IMR-90 (cell line): ENCODE results near the gene MRPS34. TPM values are rescaled to one million over a fixed set of nuclear protein-coding genes. Genes with fewer than 3 reads are reported as not detected.

ENCODE experiments used
- ATAC-seq: fragments of 200-7000 bp; cut with Tn5 transposase; 2 replicates; pipeline ENCODE4 v1.9.1; 2020; ENCODE audit warnings: low read depth, mild to moderate bottlenecking, moderate library complexity
- BruUV-seq: library from RNA; stranded (reverse); fragments of 400-500 nt; replicated peaks from 2 replicates; lab custom pipeline; 2021; lab: Mats Ljungman, UMichigan
- CTCF ChIA-PET: fragments of 300-600 bp; formaldehyde crosslinking; extraction: SDS; loops from one replicate; lab custom pipeline; 2021; ENCODE audit warnings: antibody characterized with exemption; lab: Yijun Ruan, JAX
- POLR2A ChIA-PET: fragments of 300-600 bp; sonication (Branson Sonifier 250); formaldehyde crosslinking; loops from one replicate; lab custom pipeline; 2022; ENCODE audit warnings: antibody characterized with exemption; ENCODE audit not compliant: unreplicated experiment; lab: Charles Lee
- DNase-seq: peaks from one replicate; pipeline ENCODE4 v3.0.0; 2013
- H2AFZ ChIP-seq: replicated peaks from 2 replicates; pipeline ENCODE3; 2013; ENCODE audit warnings: low read length, mild to moderate bottlenecking; ENCODE audit not compliant: poor library complexity
- H2AK5ac ChIP-seq: 2 replicates; pipeline ENCODE4 v1.6.1; 2013; ENCODE audit warnings: low read depth, low read length, inconsistent platforms
- H2AK9ac ChIP-seq: replicated peaks from 2 replicates; pipeline ENCODE3; 2013; ENCODE audit warnings: mild to moderate bottlenecking, low read depth, low read length, moderate library complexity; ENCODE audit not compliant: poor library complexity
- H2BK120ac ChIP-seq: 2 replicates; pipeline ENCODE4 v1.6.1; 2013; ENCODE audit warnings: low read depth, low read length, inconsistent platforms
- H2BK15ac ChIP-seq: 3 replicates; pipeline ENCODE4 v1.6.1; 2013; ENCODE audit warnings: low read depth, low read length, inconsistent platforms
- H2BK20ac ChIP-seq: 2 replicates; pipeline ENCODE4 v1.6.1; 2013; ENCODE audit warnings: low read depth, mild to moderate bottlenecking, inconsistent platforms, low read length, moderate library complexity
- H2BK5ac ChIP-seq: 2 replicates; pipeline ENCODE4 v1.6.1; 2013; ENCODE audit warnings: mild to moderate bottlenecking, low read depth, low read length, inconsistent platforms; ENCODE audit not compliant: poor library complexity, severe bottlenecking
- H3K14ac ChIP-seq: replicated peaks from 2 replicates; pipeline ENCODE4 v1.6.1; 2013; ENCODE audit warnings: low read depth, low read length, inconsistent platforms
- H3K18ac ChIP-seq: 2 replicates; pipeline ENCODE4 v1.6.1; 2013; ENCODE audit warnings: low read depth, low read length, control low read depth
- H3K23ac ChIP-seq: 2 replicates; pipeline ENCODE4 v1.6.1; 2013; ENCODE audit warnings: low read depth, low read length, inconsistent platforms
- H3K27ac ChIP-seq: 2 replicates; pipeline ENCODE4 v1.5.1; 2013; ENCODE audit warnings: mild to moderate bottlenecking, control low read depth, low read length; ENCODE audit not compliant: insufficient read depth
- H3K27me3 ChIP-seq: 2 replicates; pipeline ENCODE4 v1.6.1; 2013; ENCODE audit warnings: low read length; ENCODE audit not compliant: control insufficient read depth, insufficient read depth
- H3K36me3 ChIP-seq: 2 replicates; pipeline ENCODE4 v1.6.1; 2013; ENCODE audit warnings: low read length, mixed read lengths; ENCODE audit not compliant: control insufficient read depth, insufficient read depth
- H3K4ac ChIP-seq: 2 replicates; pipeline ENCODE4 v1.6.1; 2013; ENCODE audit warnings: low read depth, low read length, inconsistent platforms
- H3K4me1 ChIP-seq: 2 replicates; pipeline ENCODE4 v1.6.1; 2013; ENCODE audit warnings: low read length, mixed read lengths; ENCODE audit not compliant: control insufficient read depth, insufficient read depth
- H3K4me2 ChIP-seq: 2 replicates; pipeline ENCODE4 v1.6.1; 2013; ENCODE audit warnings: low read depth, mild to moderate bottlenecking, control low read depth, low read length, moderate library complexity
- H3K4me3 ChIP-seq: 2 replicates; pipeline ENCODE4 v1.5.1; 2013; ENCODE audit warnings: low read depth, mild to moderate bottlenecking, control low read depth, low read length, moderate library complexity; ENCODE audit not compliant: insufficient read depth
- H3K56ac ChIP-seq: 2 replicates; pipeline ENCODE4 v1.6.1; 2013; ENCODE audit warnings: low read length, inconsistent platforms; ENCODE audit not compliant: insufficient read depth; ENCODE audit errors: extremely low read depth
- H3K79me1 ChIP-seq, 2 experiments: 2 replicates each; pipeline ENCODE4 v1.6.1; 2013; ENCODE audit warnings: low read length in 2 of 2, inconsistent platforms in 1 of 2, low read depth in 1 of 2
- H3K9ac ChIP-seq: 2 replicates; pipeline ENCODE4 v1.6.1; 2013; ENCODE audit warnings: low read depth, low read length, control low read depth
- H3K9me1 ChIP-seq: 2 replicates; pipeline ENCODE4 v1.6.1; 2013; ENCODE audit warnings: low read length, inconsistent platforms; ENCODE audit not compliant: insufficient read depth
- H3K9me3 ChIP-seq: 2 replicates; pipeline ENCODE4 v1.6.1; 2013; ENCODE audit warnings: low read length; ENCODE audit not compliant: control insufficient read depth, insufficient read depth
- H4K20me1 ChIP-seq: 2 replicates; pipeline ENCODE4 v1.6.1; 2013; ENCODE audit warnings: low read length, inconsistent platforms; ENCODE audit not compliant: insufficient read depth
- H4K5ac ChIP-seq: 2 replicates; pipeline ENCODE4 v1.6.1; 2013; ENCODE audit warnings: mild to moderate bottlenecking, low read depth, low read length, control low read depth
- H4K8ac ChIP-seq, 2 experiments: 2 replicates each; pipeline ENCODE4 v1.6.1; 2013; ENCODE audit warnings: low read depth in 2 of 2, low read length in 2 of 2, control low read depth in 1 of 2, inconsistent platforms in 1 of 2
- H4K91ac ChIP-seq: 2 replicates; pipeline ENCODE4 v1.6.1; 2013; ENCODE audit warnings: low read depth, low read length, inconsistent platforms; ENCODE audit not compliant: insufficient read depth
- CEBPB ChIP-seq: IDR thresholded peaks from 2 replicates; pipeline ENCODE4 v1.6.1; 2012; ENCODE audit warnings: low read depth, low read length, improper control_type of control experiment
- CHD1 ChIP-seq: IDR thresholded peaks from 2 replicates; pipeline ENCODE4 v1.6.1; 2012; ENCODE audit warnings: low read depth, low read length, improper control_type of control experiment
- FOS ChIP-seq: fragments of 150-350 bp; IDR thresholded peaks from 2 replicates; pipeline ENCODE4 v1.6.1; 2016; ENCODE audit warnings: low read depth, low read length
- MAFK ChIP-seq: IDR thresholded peaks from 2 replicates; pipeline ENCODE4 v1.6.1; 2012; ENCODE audit warnings: low read depth, low read length, improper control_type of control experiment
- MAZ ChIP-seq: IDR thresholded peaks from 2 replicates; pipeline ENCODE4 v1.6.1; 2012; ENCODE audit warnings: low read depth, mild to moderate bottlenecking, low read length, improper control_type of control experiment, moderate library complexity, borderline replicate concordance
- MXI1 ChIP-seq: IDR thresholded peaks from 2 replicates; pipeline ENCODE4 v1.6.1; 2012; ENCODE audit warnings: low read depth, mild to moderate bottlenecking, low read length, moderate library complexity, borderline replicate concordance
- NFE2L2 ChIP-seq: fragments of 150-350 bp; IDR thresholded peaks from 2 replicates; pipeline ENCODE4 v1.6.1; 2016; ENCODE audit warnings: low read depth, mild to moderate bottlenecking, low read length
- POLR2A ChIP-seq: IDR thresholded peaks from 2 replicates; pipeline ENCODE4 v1.6.1; 2012; ENCODE audit warnings: mild to moderate bottlenecking, low read depth, low read length
- RAD21 ChIP-seq: IDR thresholded peaks from 2 replicates; pipeline ENCODE4 v1.6.1; 2012; ENCODE audit warnings: low read length, improper control_type of control experiment
- RCOR1 ChIP-seq: IDR thresholded peaks from 2 replicates; pipeline ENCODE4 v1.6.1; 2012; ENCODE audit warnings: mild to moderate bottlenecking, low read length, improper control_type of control experiment; ENCODE audit not compliant: insufficient replicate concordance
- RFX5 ChIP-seq: IDR thresholded peaks from 2 replicates; pipeline ENCODE4 v1.8.0; 2012; ENCODE audit warnings: low read depth, mild to moderate bottlenecking, low read length, moderate library complexity
- SMC3 ChIP-seq: fragments of 150-350 bp; IDR thresholded peaks from 2 replicates; pipeline ENCODE4 v1.6.1; 2016; ENCODE audit warnings: low read depth, mild to moderate bottlenecking, antibody characterized with exemption, low read length, moderate library complexity
- WGBS, 2 experiments: methylation state at CpG; one replicate each; pipeline versions ENCODE4 v1.1.5 to v1.1.7; 2013; ENCODE audit warnings: missing lambda C conversion rate in 2 of 2; ENCODE audit not compliant: insufficient read length in 1 of 2; ENCODE audit errors: extremely low coverage in 2 of 2; 5-methylcytosine and 5-hydroxymethylcytosine counted together
- dilution Hi-C: fragments of 300-500 bp; cut with HindIII; formaldehyde crosslinking; loops from one replicate; pipeline ENCODE4 v1.14.3; 2018; ENCODE audit warnings: low sequenced_read_pairs; ENCODE audit not compliant: unreplicated experiment
- in situ Hi-C: fragments of 300-500 bp; cut with MboI; formaldehyde crosslinking; loops from 3 replicates; pipeline ENCODE4 v1.14.3; 2019; ENCODE audit warnings: low sequenced_read_pairs, inconsistent platforms, mixed read lengths
- intact Hi-C: fragments of 100-400 bp; cut with micrococcal nuclease; formaldehyde crosslinking; loops from 2 replicates; pipeline ENCODE4 v1.10.0; 2022
- polyA plus RNA-seq, 3 experiments: library from polyadenylated mRNA; depleted of rRNA; stranded (reverse); fragments of >200 nt; gene quantifications; 2 replicates each; pipeline ENCODE4 v1.2.3, GENCODE V29; 2012; ENCODE audit warnings: low replicate concordance in 1 of 3
- total RNA-seq: library from RNA; depleted of rRNA; stranded (reverse); fragments of >200 nt; gene quantifications from 2 replicates; pipeline ENCODE4 v1.2.3, GENCODE V29; 2012
- TF ChIP-seq, protein P1 (sequence below): fragments of 150-350 bp; IDR thresholded peaks from 2 replicates; pipeline ENCODE4 v1.6.1; 2017; ENCODE audit warnings: mild to moderate bottlenecking, antibody characterized with exemption, low read length, low read depth
- TF ChIP-seq, protein P2 (sequence below): conservative IDR thresholded peaks from 2 replicates; pipeline ENCODE4 v1.5.1; 2012; ENCODE audit warnings: mild to moderate bottlenecking, low read depth, low read length, improper control_type of control experiment
- TF ChIP-seq, protein P3 (sequence below): fragments of 150-350 bp; IDR thresholded peaks from 2 replicates; pipeline ENCODE4 v1.6.1; 2016; ENCODE audit warnings: low read depth, mild to moderate bottlenecking, low read length, moderate library complexity, borderline replicate concordance

The MRPS34 gene
- total and polyA plus RNA-seq, 2 of the 4 experiments (the other 2 are of a cell fraction), result 68.5 to 80.4 TPM

DNA sequence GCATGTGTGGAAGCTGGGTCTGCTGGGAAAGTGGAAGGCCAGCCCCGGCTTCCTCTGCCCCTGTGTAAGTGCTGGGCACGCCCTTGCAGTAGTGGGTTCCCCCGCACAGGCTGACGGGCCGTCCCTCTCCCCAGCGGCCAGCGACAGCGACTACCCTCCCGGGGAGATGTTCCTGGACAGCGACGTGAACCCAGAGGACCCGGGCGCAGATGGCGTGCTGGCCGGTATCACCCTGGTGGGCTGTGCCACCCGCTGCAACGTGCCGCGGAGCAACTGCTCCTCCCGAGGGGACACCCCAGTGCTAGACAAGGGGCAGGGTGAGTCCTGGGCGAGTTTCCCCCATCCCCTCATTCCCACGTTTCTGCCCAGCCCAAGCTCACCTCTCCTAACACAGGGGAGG is 7.1 kb downstream of the MRPS34 start:
- H3K9me3 ChIP-seq, result no peaks in the 10 kb centered on the region

More for the DNA sequence above, 7.1 kb downstream of the MRPS34 start:
- H4K91ac ChIP-seq, result no peak overlapping the region
- no peak overlapping the region for H3K18ac ChIP-seq
- TF ChIP-seq MAZ (no peak), FOS (no peak), CHD1 (no peak), MXI1 (no peak), CEBPB (no peak), NFE2L2 (no peak), RCOR1 (no peak), RAD21 (no peak), MAFK (no peak), RFX5 (no peak), POLR2A (no peak), SMC3 (no peak)
- TF ChIP-seq, protein P1, sequence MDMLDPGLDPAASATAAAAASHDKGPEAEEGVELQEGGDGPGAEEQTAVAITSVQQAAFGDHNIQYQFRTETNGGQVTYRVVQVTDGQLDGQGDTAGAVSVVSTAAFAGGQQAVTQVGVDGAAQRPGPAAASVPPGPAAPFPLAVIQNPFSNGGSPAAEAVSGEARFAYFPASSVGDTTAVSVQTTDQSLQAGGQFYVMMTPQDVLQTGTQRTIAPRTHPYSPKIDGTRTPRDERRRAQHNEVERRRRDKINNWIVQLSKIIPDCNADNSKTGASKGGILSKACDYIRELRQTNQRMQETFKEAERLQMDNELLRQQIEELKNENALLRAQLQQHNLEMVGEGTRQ, result no peak
- TF ChIP-seq, protein P2, sequence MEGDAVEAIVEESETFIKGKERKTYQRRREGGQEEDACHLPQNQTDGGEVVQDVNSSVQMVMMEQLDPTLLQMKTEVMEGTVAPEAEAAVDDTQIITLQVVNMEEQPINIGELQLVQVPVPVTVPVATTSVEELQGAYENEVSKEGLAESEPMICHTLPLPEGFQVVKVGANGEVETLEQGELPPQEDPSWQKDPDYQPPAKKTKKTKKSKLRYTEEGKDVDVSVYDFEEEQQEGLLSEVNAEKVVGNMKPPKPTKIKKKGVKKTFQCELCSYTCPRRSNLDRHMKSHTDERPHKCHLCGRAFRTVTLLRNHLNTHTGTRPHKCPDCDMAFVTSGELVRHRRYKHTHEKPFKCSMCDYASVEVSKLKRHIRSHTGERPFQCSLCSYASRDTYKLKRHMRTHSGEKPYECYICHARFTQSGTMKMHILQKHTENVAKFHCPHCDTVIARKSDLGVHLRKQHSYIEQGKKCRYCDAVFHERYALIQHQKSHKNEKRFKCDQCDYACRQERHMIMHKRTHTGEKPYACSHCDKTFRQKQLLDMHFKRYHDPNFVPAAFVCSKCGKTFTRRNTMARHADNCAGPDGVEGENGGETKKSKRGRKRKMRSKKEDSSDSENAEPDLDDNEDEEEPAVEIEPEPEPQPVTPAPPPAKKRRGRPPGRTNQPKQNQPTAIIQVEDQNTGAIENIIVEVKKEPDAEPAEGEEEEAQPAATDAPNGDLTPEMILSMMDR, result no peak
- TF ChIP-seq, protein P3, sequence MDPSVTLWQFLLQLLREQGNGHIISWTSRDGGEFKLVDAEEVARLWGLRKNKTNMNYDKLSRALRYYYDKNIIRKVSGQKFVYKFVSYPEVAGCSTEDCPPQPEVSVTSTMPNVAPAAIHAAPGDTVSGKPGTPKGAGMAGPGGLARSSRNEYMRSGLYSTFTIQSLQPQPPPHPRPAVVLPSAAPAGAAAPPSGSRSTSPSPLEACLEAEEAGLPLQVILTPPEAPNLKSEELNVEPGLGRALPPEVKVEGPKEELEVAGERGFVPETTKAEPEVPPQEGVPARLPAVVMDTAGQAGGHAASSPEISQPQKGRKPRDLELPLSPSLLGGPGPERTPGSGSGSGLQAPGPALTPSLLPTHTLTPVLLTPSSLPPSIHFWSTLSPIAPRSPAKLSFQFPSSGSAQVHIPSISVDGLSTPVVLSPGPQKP, result no peak
- 98% methylated on average over 11 of the region's 22 CpGs; no CpG with 5 or more reads in 1 of the 2 experiments for WGBS, 2 experiments
- H4K5ac ChIP-seq, result no peak overlapping the region
- DNase-seq (no peak), ATAC-seq (no peak)
- no peak overlapping the region for H3K9ac ChIP-seq
- H3K36me3 ChIP-seq, result peaks cover 72% of the 10 kb centered on the region
- no peak overlapping the region for H2BK120ac ChIP-seq
- H3K9me1 ChIP-seq, result no peaks in the 10 kb centered on the region
- H3K79me1 ChIP-seq, result peaks cover 0 to 12% of the 10 kb centered on the region in 2 experiments; a peak in 1 of 4 replicates
- no peak overlapping the region for H4K8ac ChIP-seq
- dilution Hi-C loops (no loop called here), in situ Hi-C loops (no loop called here), intact Hi-C loops (no loop called here)
- H2BK20ac ChIP-seq, result no peak overlapping the region
- H3K4ac ChIP-seq, result no peak overlapping the region
- no peak overlapping the region for H3K4me3 ChIP-seq
- no peak overlapping the region for H3K14ac ChIP-seq
- no peak overlapping the region for H2BK5ac ChIP-seq
- no peak overlapping the region for H3K27ac ChIP-seq
- H3K27me3 ChIP-seq, result no peaks in the 10 kb centered on the region
- POLR2A ChIA-PET, result no interaction called here
- no peak overlapping the region for H3K4me2 ChIP-seq
- no peak overlapping the region for H2BK15ac ChIP-seq
- H3K56ac ChIP-seq, result no peak overlapping the region
- peaks cover 17% of the 10 kb centered on the region for H4K20me1 ChIP-seq
- no TSS peak for BruUV-seq
- H3K23ac ChIP-seq, result no peak overlapping the region
- CTCF ChIA-PET, result no interaction called here
- H2AFZ ChIP-seq, result no peak overlapping the region
- no peaks in the 10 kb centered on the region for H3K4me1 ChIP-seq
- H2AK5ac ChIP-seq, result no peak overlapping the region
- H2AK9ac ChIP-seq, result no peak overlapping the region
